Measurements from ENCODE around the gene ZNF296.

DNA sequence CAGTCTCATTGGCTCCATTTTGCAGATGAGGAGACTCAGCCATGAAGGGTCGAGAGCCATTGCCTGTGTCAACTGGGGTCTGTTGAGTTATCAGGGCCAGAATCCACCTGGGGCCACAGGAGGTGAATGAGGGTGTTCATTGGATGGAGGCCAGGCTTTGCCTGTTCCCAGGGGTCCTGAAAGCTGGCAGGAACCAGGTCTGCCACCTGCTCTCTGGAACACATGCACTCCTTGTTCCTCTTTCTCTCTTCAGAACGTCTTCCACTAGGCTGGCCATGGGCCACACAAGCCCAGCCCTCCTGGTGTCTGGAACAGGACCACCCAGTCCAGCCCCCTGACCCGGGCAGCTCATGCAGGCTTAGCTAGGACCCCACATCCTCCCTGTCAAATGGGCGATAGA is 37.8 kb upstream of the ZNF296 start:
- TF ChIP-seq ZNF70 (CRISPR knock-in tag; IDR thresholded peaks at IDR 0.05) (no peak), RARB (CRISPR knock-in tag; IDR thresholded peaks at IDR 0.05) (no peak), ESRRG (CRISPR knock-in tag; IDR thresholded peaks at IDR 0.05) (no peak), BACH2 (CRISPR knock-in tag; IDR thresholded peaks at IDR 0.05; ENCODE audit: borderline replicate concordance) (no peak), TCF4 (CRISPR knock-in tag; IDR thresholded peaks at IDR 0.05; ENCODE audit: borderline replicate concordance) (no peak), SNAI2 (CRISPR knock-in tag; IDR thresholded peaks at IDR 0.05) (no peak)
- TF ChIP-seq, protein P1, sequence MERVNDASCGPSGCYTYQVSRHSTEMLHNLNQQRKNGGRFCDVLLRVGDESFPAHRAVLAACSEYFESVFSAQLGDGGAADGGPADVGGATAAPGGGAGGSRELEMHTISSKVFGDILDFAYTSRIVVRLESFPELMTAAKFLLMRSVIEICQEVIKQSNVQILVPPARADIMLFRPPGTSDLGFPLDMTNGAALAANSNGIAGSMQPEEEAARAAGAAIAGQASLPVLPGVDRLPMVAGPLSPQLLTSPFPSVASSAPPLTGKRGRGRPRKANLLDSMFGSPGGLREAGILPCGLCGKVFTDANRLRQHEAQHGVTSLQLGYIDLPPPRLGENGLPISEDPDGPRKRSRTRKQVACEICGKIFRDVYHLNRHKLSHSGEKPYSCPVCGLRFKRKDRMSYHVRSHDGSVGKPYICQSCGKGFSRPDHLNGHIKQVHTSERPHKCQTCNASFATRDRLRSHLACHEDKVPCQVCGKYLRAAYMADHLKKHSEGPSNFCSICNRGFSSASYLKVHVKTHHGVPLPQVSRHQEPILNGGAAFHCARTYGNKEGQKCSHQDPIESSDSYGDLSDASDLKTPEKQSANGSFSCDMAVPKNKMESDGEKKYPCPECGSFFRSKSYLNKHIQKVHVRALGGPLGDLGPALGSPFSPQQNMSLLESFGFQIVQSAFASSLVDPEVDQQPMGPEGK (CRISPR knock-in tag; IDR thresholded peaks at IDR 0.05; ENCODE audit: borderline replicate concordance), result no peak

Measured in SK-N-SH treated with all-trans-retinoic acid at 6 μM for 48 hours (cell line).